Trophoblast cell (in vitro differentiated cells and primary cell): ENCODE measurements around the gene AKIRIN2.

Source experiments
- DNase-seq, 2 donors: peaks; one replicate each; pipeline ENCODE4 v3.0.0-alpha.2; 2016
- H2AFZ ChIP-seq: 2 replicates; pipeline ENCODE4 v1.6.1; 2013; ENCODE audit warnings: low read length, moderate library complexity, mild to moderate bottlenecking; ENCODE audit not compliant: insufficient read depth, poor library complexity
- H2AK5ac ChIP-seq: 2 replicates; pipeline ENCODE4 v1.6.1; 2013; ENCODE audit warnings: mild to moderate bottlenecking, low read length
- H2BK120ac ChIP-seq: 2 replicates; pipeline ENCODE4 v1.6.1; 2013; ENCODE audit warnings: low read length, mild to moderate bottlenecking, moderate library complexity; ENCODE audit not compliant: insufficient read depth, poor library complexity
- H2BK12ac ChIP-seq: 2 replicates; pipeline ENCODE4 v1.6.1; 2013; ENCODE audit warnings: mild to moderate bottlenecking, low read length, moderate library complexity
- H2BK5ac ChIP-seq: 2 replicates; pipeline ENCODE4 v1.6.1; 2013; ENCODE audit warnings: low read length, low read depth, moderate library complexity, mild to moderate bottlenecking; ENCODE audit not compliant: poor library complexity
- H3K14ac ChIP-seq: 2 replicates; pipeline ENCODE4 v1.6.1; 2013; ENCODE audit warnings: mild to moderate bottlenecking, low read length
- H3K18ac ChIP-seq: 2 replicates; pipeline ENCODE4 v1.6.1; 2013; ENCODE audit warnings: mild to moderate bottlenecking, low read length
- H3K23ac ChIP-seq: 2 replicates; pipeline ENCODE4 v1.6.1; 2013; ENCODE audit warnings: low read length
- H3K27ac ChIP-seq: 2 replicates; pipeline ENCODE4 v1.5.1; 2013; ENCODE audit warnings: low read depth, mild to moderate bottlenecking, inconsistent platforms, low read length, moderate library complexity
- H3K27me3 ChIP-seq: 2 replicates; pipeline ENCODE4 v1.6.1; 2013; ENCODE audit warnings: inconsistent platforms, mild to moderate bottlenecking, low read length, moderate library complexity; ENCODE audit not compliant: insufficient read depth
- H3K36me3 ChIP-seq, 2 experiments: 1 replicate in 1 of 2; 2 replicates in 1 of 2; pipeline ENCODE4 v1.6.1; 2013; ENCODE audit warnings: low read length in 2 of 2, mild to moderate bottlenecking in 2 of 2, moderate library complexity in 1 of 2; ENCODE audit not compliant: insufficient read depth in 2 of 2, control insufficient read depth in 1 of 2
- H3K4ac ChIP-seq: 2 replicates; pipeline ENCODE4 v1.6.1; 2013; ENCODE audit warnings: low read depth, mild to moderate bottlenecking, low read length, moderate library complexity
- H3K4me1 ChIP-seq, 2 experiments: 1 replicate in 1 of 2; 2 replicates in 1 of 2; pipeline ENCODE4 v1.6.1; 2013; ENCODE audit warnings: low read length in 2 of 2, mild to moderate bottlenecking in 2 of 2, moderate library complexity in 1 of 2; ENCODE audit not compliant: insufficient read depth in 2 of 2, control insufficient read depth in 1 of 2
- H3K4me2 ChIP-seq: 2 replicates; pipeline ENCODE4 v1.6.1; 2013; ENCODE audit warnings: inconsistent platforms, mild to moderate bottlenecking, low read length, moderate library complexity
- H3K4me3 ChIP-seq: 2 replicates; pipeline ENCODE4 v1.5.1; 2013; ENCODE audit warnings: mild to moderate bottlenecking, low read depth, low read length, inconsistent platforms
- H3K79me1 ChIP-seq: one replicate; pipeline ENCODE4 v1.6.1; 2013; ENCODE audit warnings: low read length
- H3K79me2 ChIP-seq: 2 replicates; pipeline ENCODE4 v1.6.1; 2013; ENCODE audit warnings: low read length, mild to moderate bottlenecking; ENCODE audit not compliant: control insufficient read depth, insufficient read depth, poor library complexity
- H3K9ac ChIP-seq: 2 replicates; pipeline ENCODE4 v1.6.1; 2013; ENCODE audit warnings: mild to moderate bottlenecking, low read length
- H3K9me3 ChIP-seq: 2 replicates; pipeline ENCODE4 v1.6.1; 2013; ENCODE audit warnings: low read depth, mild to moderate bottlenecking, control low read depth, inconsistent platforms, low read length; ENCODE audit not compliant: insufficient read depth
- H4K12ac ChIP-seq: 2 replicates; pipeline ENCODE4 v1.6.1; 2013; ENCODE audit warnings: low read depth, mild to moderate bottlenecking, low read length, moderate library complexity
- H4K8ac ChIP-seq: 2 replicates; pipeline ENCODE4 v1.6.1; 2013; ENCODE audit warnings: low read depth, mild to moderate bottlenecking, low read length, moderate library complexity
- H4K91ac ChIP-seq: one replicate; pipeline ENCODE4 v1.6.1; 2013; ENCODE audit warnings: low read depth, mild to moderate bottlenecking, low read length, moderate library complexity
- WGBS: extraction: QIAGEN DNeasy Blood & Tissue Kit; methylation state at CpG from one replicate; pipeline ENCODE4 v1.1.7; 2013; ENCODE audit warnings: missing lambda C conversion rate; ENCODE audit not compliant: insufficient read length, insufficient coverage; ENCODE audit errors: extremely low coverage; 5-methylcytosine and 5-hydroxymethylcytosine counted together

AKIRIN2 gene

DNA sequence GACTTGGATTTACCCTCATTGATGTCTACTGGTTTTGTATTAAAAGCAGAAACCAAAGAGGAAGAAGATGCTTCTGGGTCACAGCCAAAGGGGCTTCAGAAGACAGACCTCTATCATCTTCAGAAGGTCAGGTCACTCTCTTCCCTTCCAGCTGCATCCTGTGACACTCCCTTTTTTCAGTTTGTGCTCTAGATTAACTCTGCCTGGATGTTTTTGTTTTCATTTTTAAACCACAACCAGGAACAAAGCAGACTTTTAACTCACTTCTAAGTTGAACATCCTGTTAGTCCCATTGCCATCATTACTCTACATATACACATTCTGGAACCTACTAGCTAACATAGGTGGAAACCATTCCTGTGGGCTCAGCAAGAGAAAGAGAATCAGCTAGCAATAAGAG, 45.2 kb downstream of the AKIRIN2 start:
- Histone ChIP-seq H3K18ac (no peak overlapping the region), H2BK12ac (no peak overlapping the region), H4K12ac (no peak overlapping the region), H3K36me3 (peaks cover 6% of the 10 kb centered on the region in 2 experiments), H2AFZ (no peak overlapping the region), H3K4me3 (no peak overlapping the region), H3K79me2 (no peaks in the 10 kb centered on the region), H4K8ac (no peak overlapping the region), H3K79me1 (no peaks in the 10 kb centered on the region), H3K27ac (no peak overlapping the region), H3K4ac (no peak overlapping the region), H3K4me1 (no peaks in the 10 kb centered on the region), H2AK5ac (no peak overlapping the region), H4K91ac (no peak overlapping the region), H2BK5ac (no peak overlapping the region), H3K4me2 (no peak overlapping the region), H3K23ac (no peak overlapping the region), H3K9ac (no peak overlapping the region), H3K27me3 (no peaks in the 10 kb centered on the region), H3K14ac (no peak overlapping the region), H3K9me3 (no peaks in the 10 kb centered on the region), H2BK120ac (no peak overlapping the region)
- DNase-seq, result no peak

DNA sequence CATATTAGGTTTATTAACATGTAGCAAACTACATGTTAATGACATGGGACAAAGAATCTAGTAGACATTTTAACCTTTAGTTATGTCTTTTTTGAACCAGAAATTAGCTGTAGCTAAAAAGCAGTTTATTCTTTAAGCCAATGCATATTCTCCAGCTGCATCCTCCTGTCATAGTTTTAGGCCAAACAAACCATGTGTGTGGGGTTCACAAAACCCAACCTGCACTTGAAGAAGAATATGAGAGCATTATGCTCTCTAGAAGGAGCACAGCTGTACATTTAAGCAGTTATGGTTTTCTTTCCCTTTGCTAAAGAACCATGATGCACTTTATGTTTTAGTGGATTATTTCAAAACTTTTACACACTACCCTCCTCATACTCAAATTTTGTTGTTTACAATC, 46.2 kb downstream of the AKIRIN2 start:
- Histone ChIP-seq H2AFZ (no peak overlapping the region), H3K4me1 (no peaks in the 10 kb centered on the region), H3K27me3 (no peaks in the 10 kb centered on the region), H3K14ac (no peak overlapping the region), H3K18ac (no peak overlapping the region), H2BK12ac (no peak overlapping the region), H3K4ac (no peak overlapping the region), H3K36me3 (peaks cover 3 to 6% of the 10 kb centered on the region in 2 experiments), H3K4me2 (no peak overlapping the region), H4K12ac (no peak overlapping the region), H3K79me1 (no peaks in the 10 kb centered on the region), H3K27ac (no peak overlapping the region), H3K79me2 (no peaks in the 10 kb centered on the region), H3K4me3 (no peak overlapping the region), H2AK5ac (no peak overlapping the region), H2BK120ac (no peak overlapping the region), H3K9ac (no peak overlapping the region), H3K9me3 (no peaks in the 10 kb centered on the region), H4K91ac (no peak overlapping the region), H3K23ac (no peak overlapping the region), H2BK5ac (no peak overlapping the region), H4K8ac (no peak overlapping the region)
- no peak for DNase-seq

DNA sequence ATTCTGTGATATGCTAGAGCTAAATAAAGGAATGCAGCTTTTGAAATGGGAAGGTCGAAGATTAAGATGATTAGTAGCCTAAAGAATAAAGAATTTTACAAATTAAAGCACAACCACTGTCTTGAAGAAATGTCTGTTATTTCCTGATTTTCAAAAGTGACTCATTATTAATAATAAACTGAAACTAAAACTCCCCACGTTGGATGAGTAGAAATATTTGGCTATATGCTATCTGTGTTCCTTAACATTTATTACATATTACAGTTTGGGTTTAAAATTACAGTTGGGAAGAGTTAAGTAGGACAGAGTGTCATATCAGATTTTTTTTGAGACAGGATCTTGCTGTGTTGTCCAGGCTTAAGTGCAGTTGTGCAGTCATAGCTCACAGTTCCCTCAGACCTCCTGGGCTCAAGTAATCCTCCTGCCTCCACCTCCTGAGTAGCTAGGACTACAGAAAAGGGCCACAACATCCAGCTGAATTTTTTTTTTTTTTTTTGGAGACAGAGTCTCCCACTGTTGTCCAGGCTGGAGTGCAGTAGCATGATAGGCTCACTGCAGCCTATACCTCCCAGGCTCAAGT, 47.1 kb downstream of the AKIRIN2 start:
- Histone ChIP-seq H2AFZ (no peak overlapping the region), H3K4me2 (no peak overlapping the region), H3K79me2 (no peaks in the 10 kb centered on the region), H3K27me3 (no peaks in the 10 kb centered on the region), H2BK120ac (no peak overlapping the region), H3K9ac (no peak overlapping the region), H2BK12ac (no peak overlapping the region), H3K18ac (no peak overlapping the region), H3K4me3 (no peak overlapping the region), H3K27ac (no peak overlapping the region), H4K91ac (no peak overlapping the region), H3K36me3 (peaks cover 3 to 6% of the 10 kb centered on the region in 2 experiments), H4K12ac (no peak overlapping the region), H3K4ac (no peak overlapping the region), H2BK5ac (no peak overlapping the region), H3K14ac (no peak overlapping the region), H4K8ac (no peak overlapping the region), H3K9me3 (no peaks in the 10 kb centered on the region), H2AK5ac (no peak overlapping the region), H3K4me1 (no peaks in the 10 kb centered on the region), H3K79me1 (no peaks in the 10 kb centered on the region), H3K23ac (no peak overlapping the region)
- no CpG with 5 or more reads among the region's 2 CpGs for WGBS
- DNase-seq, result no peak

DNA sequence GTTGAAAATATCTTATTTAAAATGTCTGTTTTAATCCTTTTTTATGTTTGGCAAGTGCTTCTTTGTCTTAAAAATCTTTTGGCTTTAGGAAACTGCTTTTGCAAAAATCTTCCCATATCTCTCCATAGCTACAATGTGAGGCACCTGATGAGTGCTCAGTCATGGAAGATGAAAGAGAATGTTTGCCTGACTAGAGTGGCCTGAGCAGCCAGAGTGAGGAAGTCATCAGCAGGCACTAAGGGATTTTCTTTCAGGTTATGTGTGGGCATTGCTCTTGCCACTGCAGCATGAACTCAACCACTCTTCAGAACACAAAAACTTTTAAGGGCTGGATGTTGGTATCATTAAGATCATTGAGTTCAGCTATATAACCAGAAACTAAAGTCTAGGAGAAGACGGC, 47.9 kb downstream of the AKIRIN2 start:
- no peak overlapping the region for H2BK12ac ChIP-seq
- no peak overlapping the region for H4K8ac ChIP-seq
- no peaks in the 10 kb centered on the region for H3K79me1 ChIP-seq
- no peak for DNase-seq
- no peaks in the 10 kb centered on the region for H3K9me3 ChIP-seq
- no peaks in the 10 kb centered on the region for H3K79me2 ChIP-seq
- no peak overlapping the region for H2BK5ac ChIP-seq
- H2AK5ac ChIP-seq, result no peak overlapping the region
- H3K4me3 ChIP-seq, result no peak overlapping the region
- WGBS, result no CpG with 5 or more reads among the region's 1 CpG
- H2BK120ac ChIP-seq, result no peak overlapping the region
- no peak overlapping the region for H3K27ac ChIP-seq
- H3K9ac ChIP-seq, result no peak overlapping the region
- H3K4ac ChIP-seq, result no peak overlapping the region
- no peak overlapping the region for H2AFZ ChIP-seq
- no peak overlapping the region for H4K91ac ChIP-seq
- H3K23ac ChIP-seq, result no peak overlapping the region
- H3K36me3 ChIP-seq, result peaks cover 3 to 6% of the 10 kb centered on the region in 2 experiments
- H3K4me1 ChIP-seq, result no peaks in the 10 kb centered on the region
- H4K12ac ChIP-seq, result no peak overlapping the region
- H3K18ac ChIP-seq, result no peak overlapping the region
- no peaks in the 10 kb centered on the region for H3K27me3 ChIP-seq
- no peak overlapping the region for H3K4me2 ChIP-seq
- no peak overlapping the region for H3K14ac ChIP-seq
